HCT116 (cell line): ENCODE data around the gene DTD2. TPM values are rescaled to one million over a fixed set of nuclear protein-coding genes. Genes with fewer than 3 reads are reported as not detected.
A peak's percentile ranks its signal among the peaks of the same experiment; 100 is the strongest.

Experiments used
- ATAC-seq: fragments of 200-7000 bp; cut with Tn5 transposase; 2 replicates; pipeline ENCODE4 v1.9.1; 2020; ENCODE audit warnings: mild to moderate bottlenecking, moderate library complexity
- BruUV-seq: library from RNA; stranded (reverse); fragments of 400-500 nt; replicated peaks from 2 replicates; lab custom pipeline; 2021; lab: Mats Ljungman, UMichigan
- CTCF ChIA-PET: fragments of 300-600 bp; sonication (Branson Sonifier 250); formaldehyde crosslinking; loops from one replicate; lab custom pipeline; 2021; ENCODE audit warnings: antibody characterized with exemption; lab: Charles Lee
- POLR2A ChIA-PET: fragments of 300-600, 350-600 bp; sonication (Branson Sonifier 250); formaldehyde crosslinking; loops from one replicate; lab custom pipeline; 2021; ENCODE audit warnings: antibody characterized with exemption; lab: Charles Lee
- RAD21 ChIA-PET, 2 experiments: fragments of 300-600 bp; sonication (Branson Sonifier 250); formaldehyde crosslinking; loops; one replicate each; lab custom pipeline; 2023; ENCODE audit warnings: low total read pairs in 2 of 2; ENCODE audit not compliant: uncharacterized antibody in 2 of 2, unreplicated experiment in 2 of 2, low non-redundant PET in 1 of 2; lab: Charles Lee
- DNase-seq: peaks from one replicate; pipeline ENCODE4 v3.0.0-alpha.2; 2010; ENCODE audit warnings: low read depth, low spot score
- H2AFZ ChIP-seq: fragments of 200-600 bp; shearing (Covaris generic), sonication (generic); 2 replicates; pipeline ENCODE4 v1.6.1; 2017; ENCODE audit warnings: low read depth, mixed run types, mixed read lengths, antibody characterized with exemption, low read length; ENCODE audit not compliant: poor library complexity, severe bottlenecking
- H3K27ac ChIP-seq: 2 replicates; pipeline ENCODE4 v1.5.1; 2012; ENCODE audit warnings: low read depth, low read length
- H3K27me3 ChIP-seq: fragments of 200-600 bp; sonication (generic); 2 replicates; pipeline ENCODE4 v1.6.1; 2016; ENCODE audit warnings: mixed run types, low read length, mixed read lengths; ENCODE audit not compliant: insufficient read depth
- H3K36me3 ChIP-seq, 2 experiments: fragments of 200-500 bp in 1 of 2; fragments of 200-600 bp in 1 of 2; sonication (Bioruptor generic) in 1 of 2; sonication (generic) in 1 of 2; 2 replicates each; pipeline versions ENCODE4 v1.5.1 to v1.6.1; 2014 to 2016; ENCODE audit warnings: low read length in 2 of 2, inconsistent platforms in 1 of 2, mixed read lengths in 1 of 2, mixed run types in 1 of 2; ENCODE audit not compliant: insufficient read depth in 2 of 2, control insufficient read depth in 1 of 2
- H3K4me1 ChIP-seq, 2 experiments: fragments of 200-600 bp in 1 of 2; sonication (generic) in 1 of 2; 2 replicates each; pipeline versions ENCODE4 v1.5.1 to v1.6.1; 2012 to 2017; ENCODE audit warnings: low read length in 2 of 2, inconsistent platforms in 1 of 2, mild to moderate bottlenecking in 1 of 2, mixed read lengths in 1 of 2, mixed run types in 1 of 2, moderate library complexity in 1 of 2; ENCODE audit not compliant: insufficient read depth in 2 of 2, control insufficient read depth in 1 of 2
- H3K4me2 ChIP-seq: fragments of 200-600 bp; sonication (generic); 2 replicates; pipeline ENCODE4 v1.6.1; 2017; ENCODE audit warnings: mixed run types, low read length, mixed read lengths
- H3K4me3 ChIP-seq, 2 experiments: fragments of 200-600 bp in 1 of 2; sonication (generic) in 1 of 2; replicated peaks in 1 of 2; 2 replicates each; pipeline ENCODE4 v1.5.1; 2011 to 2016; ENCODE audit warnings: low read length in 2 of 2, control low read depth in 1 of 2, low read depth in 1 of 2, mild to moderate bottlenecking in 1 of 2, mixed read lengths in 1 of 2, mixed run types in 1 of 2
- H3K79me2 ChIP-seq: fragments of 200-600 bp; sonication (generic); 2 replicates; pipeline ENCODE4 v1.6.1; 2017; ENCODE audit warnings: mild to moderate bottlenecking, mixed run types, low read length, moderate library complexity, mixed read lengths; ENCODE audit not compliant: insufficient read depth
- H3K9ac ChIP-seq: fragments of 200-600 bp; sonication (generic); 2 replicates; pipeline ENCODE4 v1.6.1; 2016; ENCODE audit warnings: low read length, mixed read lengths
- H3K9me2 ChIP-seq: fragments of 200-600 bp; sonication (generic), shearing (Covaris generic); 2 replicates; pipeline ENCODE4 v1.6.1; 2017; ENCODE audit warnings: mixed run types, mild to moderate bottlenecking, moderate library complexity; ENCODE audit not compliant: insufficient read depth
- H3K9me3 ChIP-seq, 2 experiments: fragments of 200-500 bp in 1 of 2; fragments of 200-600 bp in 1 of 2; sonication (Bioruptor generic) in 1 of 2; sonication (generic) in 1 of 2; 2 replicates each; pipeline ENCODE4 v1.6.1; 2014 to 2017; ENCODE audit warnings: low read length in 2 of 2, mixed read lengths in 2 of 2, inconsistent platforms in 1 of 2, low read depth in 1 of 2, mild to moderate bottlenecking in 1 of 2, mixed run types in 1 of 2, moderate library complexity in 1 of 2; ENCODE audit not compliant: control insufficient read depth in 1 of 2, insufficient read depth in 1 of 2
- H4K20me1 ChIP-seq: fragments of 200-600 bp; sonication (generic), shearing (Covaris generic); 2 replicates; pipeline ENCODE4 v1.6.1; 2017; ENCODE audit warnings: mixed run types, mild to moderate bottlenecking, moderate library complexity; ENCODE audit not compliant: insufficient read depth
- CBX3 ChIP-seq: IDR thresholded peaks from 2 replicates; pipeline ENCODE4 v1.6.1; 2012; ENCODE audit warnings: low read depth
- EGR1 ChIP-seq: IDR thresholded peaks from 2 replicates; pipeline ENCODE4 v1.6.1; 2012; ENCODE audit warnings: low read depth
- ELF1 ChIP-seq: IDR thresholded peaks from 2 replicates; pipeline ENCODE4 v1.6.1; 2012; ENCODE audit warnings: low read depth, borderline replicate concordance
- EZH2 ChIP-seq: fragments of 200-600 bp; sonication (generic); IDR thresholded peaks from 2 replicates; pipeline ENCODE4 v1.6.1; 2017; ENCODE audit warnings: antibody characterized with exemption, mixed run types
- EZH2phosphoT487 ChIP-seq: fragments of 200-600 bp; IDR thresholded peaks from 2 replicates; pipeline ENCODE4 v1.6.1; 2018; ENCODE audit warnings: antibody characterized with exemption, borderline replicate concordance
- FOSL1 ChIP-seq: IDR thresholded peaks from 2 replicates; pipeline ENCODE4 v1.6.1; 2012; ENCODE audit warnings: low read depth
- JUND ChIP-seq: IDR thresholded peaks from 2 replicates; pipeline ENCODE4 v1.6.1; 2012
- RAD21 ChIP-seq: IDR thresholded peaks from 2 replicates; pipeline ENCODE4 v1.6.1; 2012; ENCODE audit warnings: low read depth, mild to moderate bottlenecking
- SP1 ChIP-seq: IDR thresholded peaks from 2 replicates; pipeline ENCODE4 v1.6.1; 2012; ENCODE audit warnings: low read depth
- SRF ChIP-seq: IDR thresholded peaks from 2 replicates; pipeline ENCODE4 v1.6.1; 2012; ENCODE audit warnings: low read depth
- TCF7L2 ChIP-seq: IDR thresholded peaks from 2 replicates; pipeline ENCODE4 v1.7.0; 2011; ENCODE audit warnings: borderline replicate concordance, inconsistent platforms; ENCODE audit not compliant: insufficient read depth, insufficient read length; ENCODE audit errors: extremely low read depth
- YY1 ChIP-seq: IDR thresholded peaks from 2 replicates; pipeline ENCODE4 v1.6.1; 2011; ENCODE audit warnings: low read length, low read depth, moderate library complexity, mild to moderate bottlenecking; ENCODE audit not compliant: insufficient replicate concordance; ENCODE audit errors: extremely low read depth
- ZNF274 ChIP-seq: fragments of 200-500 bp; sonication (Bioruptor generic); IDR thresholded peaks from 2 replicates; pipeline ENCODE4 v1.6.1; 2014; ENCODE audit warnings: mild to moderate bottlenecking, low read depth, low read length, inconsistent platforms
- intact Hi-C: fragments of 100-400 bp; cut with micrococcal nuclease; formaldehyde crosslinking; loops from 2 replicates; pipeline ENCODE4 v1.10.0; 2022
- total RNA-seq: library from RNA; stranded (reverse); gene quantifications from one replicate; pipeline ENCODE4 v1.2.1, GENCODE V29; 2021; ENCODE audit not compliant: unreplicated experiment
- TF ChIP-seq, protein P1 (sequence below): IDR thresholded peaks from 2 replicates; pipeline ENCODE4 v1.6.1; 2012; ENCODE audit warnings: low read depth
- TF ChIP-seq, protein P2 (sequence below): IDR thresholded peaks from 2 replicates; pipeline ENCODE4 v1.6.1; 2012

DTD2 gene
- total RNA-seq, 1 experiment from 2014 or later, result 24.6 TPM

DNA sequence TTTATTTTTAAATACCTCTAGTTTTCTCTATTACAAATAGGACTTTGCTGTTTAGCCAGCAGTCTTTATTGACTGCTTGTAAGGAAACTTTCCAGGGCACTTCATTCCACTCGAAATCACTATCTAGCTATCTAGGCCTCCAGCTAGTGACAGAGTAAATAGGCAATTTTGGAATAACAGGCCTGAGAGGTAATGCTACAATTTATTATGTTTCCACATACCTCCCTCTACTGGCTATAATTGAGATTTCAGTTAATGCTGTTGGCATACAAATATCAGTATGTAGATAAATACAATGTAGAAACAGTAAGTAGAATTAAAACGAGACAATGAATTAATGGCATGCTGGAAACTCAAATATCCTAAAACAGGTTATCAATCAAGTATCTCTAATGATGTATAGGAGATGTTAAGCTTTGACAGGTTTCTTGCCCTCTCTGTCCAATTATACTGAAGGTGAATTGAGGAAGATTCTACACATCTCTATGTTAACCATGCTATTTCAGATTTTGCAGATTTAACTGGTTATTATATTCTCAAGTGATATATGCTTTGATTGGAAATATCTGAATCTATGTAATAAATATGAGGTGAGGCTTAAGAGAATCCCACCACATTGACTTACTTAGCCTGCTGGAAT lies 7.2 kb downstream of the DTD2 start (continued):
- TF ChIP-seq YY1 (no peak), ZNF274 (no peak), EZH2phosphoT487 (no peak), EGR1 (no peak), RAD21 (peak; percentile 58), SRF (no peak), TCF7L2 (no peak), EZH2 (no peak)
- TF ChIP-seq, protein P1, sequence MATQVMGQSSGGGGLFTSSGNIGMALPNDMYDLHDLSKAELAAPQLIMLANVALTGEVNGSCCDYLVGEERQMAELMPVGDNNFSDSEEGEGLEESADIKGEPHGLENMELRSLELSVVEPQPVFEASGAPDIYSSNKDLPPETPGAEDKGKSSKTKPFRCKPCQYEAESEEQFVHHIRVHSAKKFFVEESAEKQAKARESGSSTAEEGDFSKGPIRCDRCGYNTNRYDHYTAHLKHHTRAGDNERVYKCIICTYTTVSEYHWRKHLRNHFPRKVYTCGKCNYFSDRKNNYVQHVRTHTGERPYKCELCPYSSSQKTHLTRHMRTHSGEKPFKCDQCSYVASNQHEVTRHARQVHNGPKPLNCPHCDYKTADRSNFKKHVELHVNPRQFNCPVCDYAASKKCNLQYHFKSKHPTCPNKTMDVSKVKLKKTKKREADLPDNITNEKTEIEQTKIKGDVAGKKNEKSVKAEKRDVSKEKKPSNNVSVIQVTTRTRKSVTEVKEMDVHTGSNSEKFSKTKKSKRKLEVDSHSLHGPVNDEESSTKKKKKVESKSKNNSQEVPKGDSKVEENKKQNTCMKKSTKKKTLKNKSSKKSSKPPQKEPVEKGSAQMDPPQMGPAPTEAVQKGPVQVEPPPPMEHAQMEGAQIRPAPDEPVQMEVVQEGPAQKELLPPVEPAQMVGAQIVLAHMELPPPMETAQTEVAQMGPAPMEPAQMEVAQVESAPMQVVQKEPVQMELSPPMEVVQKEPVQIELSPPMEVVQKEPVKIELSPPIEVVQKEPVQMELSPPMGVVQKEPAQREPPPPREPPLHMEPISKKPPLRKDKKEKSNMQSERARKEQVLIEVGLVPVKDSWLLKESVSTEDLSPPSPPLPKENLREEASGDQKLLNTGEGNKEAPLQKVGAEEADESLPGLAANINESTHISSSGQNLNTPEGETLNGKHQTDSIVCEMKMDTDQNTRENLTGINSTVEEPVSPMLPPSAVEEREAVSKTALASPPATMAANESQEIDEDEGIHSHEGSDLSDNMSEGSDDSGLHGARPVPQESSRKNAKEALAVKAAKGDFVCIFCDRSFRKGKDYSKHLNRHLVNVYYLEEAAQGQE, result no peak

DNA sequence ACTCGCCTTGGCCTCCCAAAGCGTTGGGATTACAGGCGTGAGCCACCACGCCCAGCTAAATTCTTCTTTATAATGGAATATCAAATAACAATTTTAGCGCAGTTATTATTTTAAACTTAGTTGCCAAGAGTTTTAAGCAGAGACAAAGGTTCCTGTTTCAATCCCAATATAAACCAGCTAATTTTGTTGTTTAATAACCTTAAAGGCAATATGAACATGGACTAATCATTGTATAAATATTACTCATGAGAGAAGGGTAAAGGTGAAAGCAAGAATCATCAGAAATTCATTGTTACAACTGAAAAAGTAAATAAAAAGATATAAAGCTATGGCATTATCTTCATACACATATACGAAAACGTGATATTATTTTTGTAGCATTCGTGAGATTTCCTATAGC lies 8.2 kb downstream of the DTD2 start:
- DNase-seq (no peak), ATAC-seq (no peak)
- ChIA-PET RAD21 (no interaction called here), POLR2A (interaction anchor here (1.4 kb wide), 1 partner anchor 29 kb away, joined by 3 read pairs; the partner anchor contains the start of gene HEATR5A), CTCF (interaction anchor here (0.7 to 1.7 kb wide), 4 partner anchors 8 to 1111 kb away, joined by 3 to 4 read pairs (median 3); no protein-coding TSS in a partner anchor)
- Histone ChIP-seq H3K4me3 (no peak overlapping the region), H3K4me2 (no peak overlapping the region), H3K27ac (no peak overlapping the region), H3K36me3 (peaks cover 10 to 16% of the 10 kb centered on the region in 2 experiments; a peak in 3 of 4 replicates), H3K4me1 (no peaks in the 10 kb centered on the region), H4K20me1 (no peaks in the 10 kb centered on the region), H3K79me2 (no peaks in the 10 kb centered on the region), H2AFZ (no peak overlapping the region), H3K9me2 (no peaks in the 10 kb centered on the region), H3K9ac (no peak overlapping the region), H3K27me3 (no peaks in the 10 kb centered on the region), H3K9me3 (no peaks in the 10 kb centered on the region)
- intact Hi-C loops, result no loop called here
- BruUV-seq, result no TSS peak
- TF ChIP-seq CBX3 (no peak), FOSL1 (no peak), RAD21 (no peak), ELF1 (no peak), EZH2phosphoT487 (no peak), SP1 (no peak), JUND (no peak), TCF7L2 (no peak), EGR1 (no peak)
- TF ChIP-seq, protein P1, result no peak
- TF ChIP-seq, protein P2, sequence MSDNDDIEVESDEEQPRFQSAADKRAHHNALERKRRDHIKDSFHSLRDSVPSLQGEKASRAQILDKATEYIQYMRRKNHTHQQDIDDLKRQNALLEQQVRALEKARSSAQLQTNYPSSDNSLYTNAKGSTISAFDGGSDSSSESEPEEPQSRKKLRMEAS, result no peak
